Mucosa of descending colon (tissue), 3 donors: Measurements from ENCODE around the gene LRP5. TPM values are rescaled to one million over a fixed set of nuclear protein-coding genes. Genes with fewer than 3 reads are reported as not detected.
"Not testable (repeated sequence)": the region's sequence is repeated elsewhere in the genome, so short reads cannot be mapped to it uniquely, and the experiment has no call there.

ENCODE experiments used
- ATAC-seq: fragments of 200-7000 bp; cut with Tn5 transposase; one replicate; pipeline ENCODE4 v1.9.1; 2020; ENCODE audit warnings: mild to moderate bottlenecking, moderate library complexity
- DNase-seq, 3 donors: peaks; one replicate each; pipeline ENCODE4 v3.0.0-alpha.2; 2020
- H3K36me3 ChIP-seq: fragments of 200-600 bp; one replicate; pipeline ENCODE4 v1.8.0; 2021; ENCODE audit warnings: low read depth, mild to moderate bottlenecking
- H3K4me1 ChIP-seq: fragments of 200-600 bp; one replicate; pipeline ENCODE4 v1.8.0; 2021; ENCODE audit warnings: low read depth, mild to moderate bottlenecking
- H3K4me3 ChIP-seq: fragments of 200-600 bp; one replicate; pipeline ENCODE4 v1.8.0; 2021; ENCODE audit warnings: mild to moderate bottlenecking
- H3K9me3 ChIP-seq: fragments of 200-600 bp; one replicate; pipeline ENCODE4 v1.8.0; 2021; ENCODE audit warnings: mild to moderate bottlenecking
- intact Hi-C, 2 donors: fragments of 100-400 bp; cut with DNase I in 1 of 2; cut with micrococcal nuclease in 1 of 2; formaldehyde crosslinking; loops; one replicate each; pipeline versions ENCODE4 v1.11.0 to v1.11.1; 2022; cut with DNase I, micrococcal nuclease
- total RNA-seq, 3 donors: library from RNA; stranded (reverse); fragmentation: NEBNext Ultra II Directional in 2 of 3; extraction: Animal tissue kit (Norgen Biotek cat#: 25700) in 2 of 3; gene quantifications; one replicate each; pipeline versions ENCODE4 v1.2.1 to v1.2.4, GENCODE V29; 2021 to 2023
- TF ChIP-seq, protein P1 (sequence below): fragments of 200-600 bp; IDR thresholded peaks from one replicate; pipeline ENCODE4 v1.8.0; 2022; ENCODE audit warnings: antibody characterized with exemption, mild to moderate bottlenecking
- donor health status: DM: no; HTN: no; CAD: no; lungs with moderate emphysema.
- donor health status: DM: no; HTN: no; CAD: no.
- donor health status: DM: no; HTN: yes; CAD: no.

Gene LRP5
- total RNA-seq, 3 donors from 2014 or later, result 83.7 to 113 (median 103) TPM

DNA sequence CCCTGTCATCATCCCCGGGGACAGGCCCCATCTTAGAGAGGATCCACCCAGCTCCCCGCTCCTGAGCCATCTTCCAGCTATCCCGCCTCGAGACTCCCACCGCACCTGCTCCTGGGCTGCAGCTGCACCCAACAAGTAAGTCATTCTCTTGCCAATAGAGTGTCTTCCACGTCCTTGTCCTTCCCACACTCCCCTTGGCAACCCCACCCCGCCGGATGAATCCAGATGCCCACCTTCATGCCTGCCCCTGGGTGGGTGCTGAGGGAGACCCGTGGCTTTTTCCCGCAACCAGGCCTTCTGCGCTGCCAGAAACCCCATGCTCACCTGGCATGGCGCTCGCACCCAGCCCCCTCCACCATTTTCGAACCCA is 29.5 kb upstream of the LRP5 start:
- H3K4me1 ChIP-seq, result no peaks in the 10 kb centered on the region
- ATAC-seq, result no peak
- no peaks in the 10 kb centered on the region for H3K36me3 ChIP-seq
- no peak for DNase-seq
- no peak overlapping the region for H3K4me3 ChIP-seq
- H3K9me3 ChIP-seq, result no peaks in the 10 kb centered on the region
- TF ChIP-seq, protein P1, sequence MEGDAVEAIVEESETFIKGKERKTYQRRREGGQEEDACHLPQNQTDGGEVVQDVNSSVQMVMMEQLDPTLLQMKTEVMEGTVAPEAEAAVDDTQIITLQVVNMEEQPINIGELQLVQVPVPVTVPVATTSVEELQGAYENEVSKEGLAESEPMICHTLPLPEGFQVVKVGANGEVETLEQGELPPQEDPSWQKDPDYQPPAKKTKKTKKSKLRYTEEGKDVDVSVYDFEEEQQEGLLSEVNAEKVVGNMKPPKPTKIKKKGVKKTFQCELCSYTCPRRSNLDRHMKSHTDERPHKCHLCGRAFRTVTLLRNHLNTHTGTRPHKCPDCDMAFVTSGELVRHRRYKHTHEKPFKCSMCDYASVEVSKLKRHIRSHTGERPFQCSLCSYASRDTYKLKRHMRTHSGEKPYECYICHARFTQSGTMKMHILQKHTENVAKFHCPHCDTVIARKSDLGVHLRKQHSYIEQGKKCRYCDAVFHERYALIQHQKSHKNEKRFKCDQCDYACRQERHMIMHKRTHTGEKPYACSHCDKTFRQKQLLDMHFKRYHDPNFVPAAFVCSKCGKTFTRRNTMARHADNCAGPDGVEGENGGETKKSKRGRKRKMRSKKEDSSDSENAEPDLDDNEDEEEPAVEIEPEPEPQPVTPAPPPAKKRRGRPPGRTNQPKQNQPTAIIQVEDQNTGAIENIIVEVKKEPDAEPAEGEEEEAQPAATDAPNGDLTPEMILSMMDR, result no peak
- intact Hi-C loops, result no loop called here

DNA sequence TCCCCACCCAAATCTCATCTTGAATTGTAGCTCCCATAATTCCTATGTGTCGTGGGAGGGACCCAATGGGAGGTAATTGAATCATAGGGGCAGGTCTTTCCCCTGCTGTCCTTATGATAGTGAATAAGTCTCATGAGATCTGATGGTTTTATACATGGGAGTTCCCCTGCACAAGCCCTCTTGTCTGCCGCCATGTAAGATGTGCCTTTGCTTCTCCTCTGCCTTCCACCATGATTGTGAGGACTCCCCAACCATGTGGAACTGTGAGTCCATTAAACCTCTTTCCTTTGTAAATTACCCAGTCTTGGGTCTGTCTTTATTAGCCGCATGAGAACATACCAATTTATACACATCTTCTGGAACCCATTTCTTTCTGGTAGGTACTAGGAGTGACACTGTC is 27.8 kb upstream of the LRP5 start:
- H3K36me3 ChIP-seq, DNase-seq, H3K4me1 ChIP-seq, intact Hi-C loops, H3K4me3 ChIP-seq, ATAC-seq, H3K9me3 ChIP-seq: not testable (repeated sequence)

DNA sequence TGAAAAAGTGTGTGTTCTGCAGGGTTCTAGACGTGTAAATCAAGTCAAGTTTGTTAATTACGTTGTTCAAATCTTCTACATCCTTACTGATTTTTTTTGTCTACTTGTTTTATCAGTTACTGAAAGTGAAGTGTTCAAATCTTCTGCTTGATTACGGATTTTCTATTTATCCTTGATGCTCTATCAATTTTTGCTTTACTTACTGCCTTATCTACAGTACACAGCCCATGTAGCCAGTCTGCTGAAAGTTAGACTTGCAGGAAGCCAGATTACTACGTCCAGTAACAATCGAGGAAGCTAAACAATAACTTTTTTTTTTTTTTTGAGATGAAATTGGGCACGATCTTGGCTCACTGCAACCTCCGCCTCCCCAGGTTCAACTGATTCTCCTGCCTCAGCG is 25.0 kb upstream of the LRP5 start:
- Histone ChIP-seq H3K9me3 (no peaks in the 10 kb centered on the region), H3K4me1 (no peaks in the 10 kb centered on the region), H3K36me3 (no peaks in the 10 kb centered on the region), H3K4me3 (no peak overlapping the region)
- TF ChIP-seq, protein P1, result no peak
- DNase-seq, result no peak
- no peak for ATAC-seq
- intact Hi-C loops, result no loop called here

DNA sequence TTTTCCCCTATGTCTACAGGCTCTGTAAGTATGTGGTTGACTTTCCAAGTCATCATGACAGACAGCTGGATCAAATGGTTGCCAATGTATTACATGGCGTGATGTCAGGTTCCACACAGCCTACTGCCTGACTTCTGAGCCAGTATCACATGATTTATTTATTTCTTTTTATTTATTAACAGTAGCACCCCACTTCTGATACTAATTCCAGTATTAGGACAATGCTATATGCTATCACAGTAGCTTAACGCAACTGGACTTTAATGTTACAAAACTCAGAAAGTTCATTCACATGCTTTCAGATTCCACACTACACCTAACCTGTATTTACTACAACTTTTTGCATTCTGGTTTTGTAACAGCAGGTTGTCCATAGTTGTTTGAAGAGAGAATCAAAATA is 22.9 kb upstream of the LRP5 start:
- no peak for ATAC-seq
- intact Hi-C loops, result no loop called here
- TF ChIP-seq, protein P1, result no peak

DNA sequence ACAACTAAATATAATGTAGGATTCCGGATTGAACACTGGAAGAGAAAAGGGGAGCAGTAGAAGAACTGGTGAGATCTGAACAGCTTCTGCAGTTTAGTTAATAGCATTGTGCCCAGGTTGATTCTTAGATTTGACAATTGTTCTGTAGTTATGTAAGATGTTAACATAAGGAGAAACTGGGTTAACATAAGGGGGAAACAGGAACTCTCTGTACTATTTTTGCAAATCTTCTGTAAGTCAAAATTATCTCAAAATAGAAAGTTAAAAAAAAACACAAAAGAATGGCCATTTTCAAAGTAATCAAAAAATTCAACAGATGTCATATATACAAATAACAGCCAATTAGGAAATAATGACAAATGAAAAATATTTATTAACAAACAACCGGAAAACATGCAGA is 18.7 kb upstream of the LRP5 start:
- Histone ChIP-seq H3K4me1 (peaks cover 24% of the 10 kb centered on the region), H3K9me3 (no peaks in the 10 kb centered on the region), H3K36me3 (no peaks in the 10 kb centered on the region), H3K4me3 (no peak overlapping the region)
- intact Hi-C loops, result no loop called here
- TF ChIP-seq, protein P1, result no peak
- DNase-seq, result no peak
- ATAC-seq, result no peak

More for the DNA sequence above, 22.9 kb upstream of the LRP5 start:
- Histone ChIP-seq H3K36me3 (no peaks in the 10 kb centered on the region), H3K4me1 (no peaks in the 10 kb centered on the region), H3K4me3 (no peak overlapping the region), H3K9me3 (no peaks in the 10 kb centered on the region)
- DNase-seq, result no peak

DNA sequence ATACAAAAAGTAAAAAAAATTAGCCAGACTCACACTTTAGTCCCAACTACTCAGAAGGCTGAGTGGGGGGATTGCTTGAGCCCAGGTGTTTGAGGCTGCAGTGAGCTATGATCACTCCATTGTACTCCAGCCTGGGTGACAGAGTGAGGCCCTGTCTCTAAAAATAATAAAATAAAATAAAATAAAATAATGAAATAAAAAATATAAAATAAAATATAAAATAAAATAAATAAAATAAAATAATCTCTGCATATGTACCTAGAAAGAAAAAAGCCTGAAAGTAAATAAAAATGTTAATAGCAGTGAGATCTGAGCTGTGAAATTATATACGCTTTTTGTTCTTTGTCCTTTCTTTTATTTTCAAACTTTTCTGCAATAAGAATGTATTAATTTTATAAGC is 17.1 kb upstream of the LRP5 start:
- intact Hi-C loops, result loop anchor here in 1 of 2 donors (5.0 kb wide), 1 partner anchor 38 kb away; no protein-coding TSS in a partner anchor
- Histone ChIP-seq H3K4me3 (no peak overlapping the region), H3K4me1 (peaks cover 30% of the 10 kb centered on the region), H3K36me3 (no peaks in the 10 kb centered on the region), H3K9me3 (no peaks in the 10 kb centered on the region)
- ATAC-seq, result no peak
- DNase-seq, result no peak
- TF ChIP-seq, protein P1, result no peak
